Heart left ventricle (tissue), 16 donors: ENCODE results near the gene RTP2. TPM values are rescaled to one million over a fixed set of nuclear protein-coding genes. Genes with fewer than 3 reads are reported as not detected.
A peak's percentile ranks its signal among the peaks of the same experiment; 100 is the strongest.

Experiments
- ATAC-seq, 4 donors: fragments of 200-7000 bp; cut with Tn5 transposase; one replicate each; pipeline ENCODE4 v1.9.1; 2020 to 2022; ENCODE audit warnings: moderate library complexity in 4 of 4, mild to moderate bottlenecking in 3 of 4, moderate number of reproducible peaks in 1 of 4
- DNase-seq, 5 donors: peaks; one replicate each; pipeline ENCODE4 v3.0.0-alpha.2; 2020
- H3K27ac ChIP-seq, 12 donors: fragments of 200-600 bp; sonication (generic) in 4 of 12; one replicate each; pipeline versions ENCODE4 v1.5.0 to v1.8.0; 2016 to 2022; ENCODE audit warnings: mild to moderate bottlenecking in 2 of 12
- H3K27me3 ChIP-seq, 9 donors: fragments of 200-600 bp; sonication (generic) in 2 of 9; one replicate each; pipeline versions ENCODE4 v1.5.1 to v1.8.0; 2016 to 2022; ENCODE audit warnings: mild to moderate bottlenecking in 3 of 9
- H3K36me3 ChIP-seq, 9 donors: fragments of 200-600 bp; sonication (generic) in 2 of 9; one replicate each; pipeline versions ENCODE4 v1.5.0 to v1.8.0; 2018 to 2022; ENCODE audit warnings: mild to moderate bottlenecking in 2 of 9
- H3K4me1 ChIP-seq, 12 donors: fragments of 200-600 bp; sonication (generic) in 4 of 12; one replicate each; pipeline versions ENCODE4 v1.5.0 to v1.8.0; 2016 to 2022; ENCODE audit warnings: mild to moderate bottlenecking in 3 of 12
- H3K4me3 ChIP-seq, 12 donors: fragments of 200-600 bp; sonication (generic) in 4 of 12; one replicate each; pipeline versions ENCODE4 v1.5.0 to v1.8.0; 2017 to 2022; ENCODE audit warnings: mild to moderate bottlenecking in 9 of 12, moderate library complexity in 4 of 12
- H3K9me3 ChIP-seq, 12 donors: fragments of 200-600 bp; sonication (generic) in 4 of 12; one replicate each; pipeline versions ENCODE4 v1.5.0 to v1.8.0; 2016 to 2022; ENCODE audit warnings: mild to moderate bottlenecking in 1 of 12
- CTCF ChIP-seq, 12 donors: fragments of 200-600 bp; sonication (generic) in 4 of 12; IDR thresholded peaks; one replicate each; pipeline versions ENCODE4 v1.5.0 to v1.8.0; 2018 to 2022; ENCODE audit warnings: antibody characterized with exemption in 12 of 12, mild to moderate bottlenecking in 5 of 12
- POLR2A ChIP-seq, 2 donors: fragments of 450-650 bp; IDR thresholded peaks; one replicate each; pipeline ENCODE4 v1.6.1; 2017; ENCODE audit warnings: antibody characterized with exemption in 2 of 2, mild to moderate bottlenecking in 2 of 2, moderate library complexity in 2 of 2
- WGBS, 4 donors: extraction: QIAGEN DNeasy Blood & Tissue Kit in 2 of 4; methylation state at CpG; one replicate each; pipeline versions ENCODE4 v1.1.5 to v1.1.7; 2013 to 2018; 5-methylcytosine and 5-hydroxymethylcytosine counted together
- intact Hi-C, 10 donors: fragments of 100-400 bp; cut with DNase I; formaldehyde crosslinking; loops; one replicate each; pipeline versions ENCODE4 v1.11.1 to v1.14.2; 2022
- polyA plus RNA-seq, 2 donors: library from polyadenylated mRNA; stranded (reverse); fragments of 200-250 nt; gene quantifications; one replicate each; pipeline ENCODE4 v1.2.3, GENCODE V29; 2013
- total RNA-seq, 9 donors: library from RNA; depleted of rRNA in 2 of 9; stranded (reverse); fragments of >200 nt in 2 of 9; fragmentation: NEBNext Ultra II Directional in 3 of 9; extraction: Animal tissue kit (Norgen Biotek cat#: 25700) in 3 of 9; gene quantifications; one replicate each; pipeline versions ENCODE4 v1.1.0 to v1.2.4, GENCODE V29; 2016 to 2023
- donor health status: ischemic (EF 13 %, LVEDD 7.1; RV severe dilation, severe dysfunction).
- donor health status: healthy with polysubstance abuse.
- donor health status: DM: no; HTN: yes; CAD: no.
- donor health status: DM: no; HTN: no; CAD: no.
- donor health status: ischemic (EF 25% LVEDD 6.9; RV normal size, moderate dysfunction).
- donor health status: ischemic (EF 25% LVEDD 5.7; RV mildly dilated, moderate dysfunction).
- donor health status: healthy.
- donor health status: DM: yes; HTN: yes; CAD: no.
- donor health status: ischemic (EF 35%, LVEDD 5.7; RV mildly dilated, moderate dysfunction).
- donor health status: nonischemic (EF 11% LVEDD 7.7; RV severe dilation, severe dysfunction).
- donor health status: DM: yes; HTN: yes; CAD: no.
- donor health status: PGD.
- donor health status: ischemic (EF 29% LVEDD 5.4; RV normal size, mild dysfunction).
- donor health status: nonischemic (EF 23%, LVEDD 6.1; RV moderate dilation, normal function).

Gene RTP2
- total and polyA plus RNA-seq, 11 donors = not detected

GRCh38 chr3:187738071-187738330 is 35.6 kb upstream of the RTP2 start:
- peaks cover 0 to 57% (median 36%) of the 10 kb centered on the region in 12 donors for H3K4me1 ChIP-seq
- no peak for ATAC-seq
- H3K27me3 ChIP-seq = no peaks in the 10 kb centered on the region
- peaks cover 0 to 18% (median 12%) of the 10 kb centered on the region in 9 donors for H3K36me3 ChIP-seq
- DNase-seq = no peak
- no peaks in the 10 kb centered on the region for H3K9me3 ChIP-seq
- TF ChIP-seq POLR2A (IDR thresholded peaks at IDR 0.05) (no peak), CTCF (IDR thresholded peaks at IDR 0.05) (no peak)
- H3K4me3 ChIP-seq = peak overlapping the region; percentile 2 to 89 (median 72)
- 0 to 1% (median 1%) methylated on average over 7 of the region's 7 CpGs for WGBS, 4 donors
- H3K27ac ChIP-seq = peak overlapping the region; percentile 94 to 100 (median 98)
- intact Hi-C loops = loop anchor here in 8 of 10 donors (2.0 to 10.0 kb wide), 7 partner anchors 1211 to 1497 kb away; no protein-coding TSS in a partner anchor

- TF ChIP-seq CTCF (IDR thresholded peaks at IDR 0.05) = peak in 3 of 12 donors; percentile 6 to 21 (median 13)
- peak in 1 of 2 donors; percentile 29 for TF ChIP-seq POLR2A (IDR thresholded peaks at IDR 0.05)
- intact Hi-C loops = loop anchor here in 8 of 10 donors (2.0 to 10.0 kb wide), 8 partner anchors 1211 to 1497 kb away; no protein-coding TSS in a partner anchor
- Histone ChIP-seq H3K4me1 (peaks cover 0 to 61% (median 37%) of the 10 kb centered on the region in 12 donors), H3K9me3 (no peaks in the 10 kb centered on the region), H3K27me3 (no peaks in the 10 kb centered on the region), H3K27ac (peak overlapping the region; percentile 94 to 100 (median 98)), H3K4me3 (peak overlapping the region; percentile 2 to 89 (median 72)), H3K36me3 (peaks cover 0 to 23% (median 17%) of the 10 kb centered on the region in 9 donors)
- DNase-seq = peak; percentile 76 to 88 (median 86)
- WGBS, 4 donors = 1 to 5% (median 4%) methylated on average over 27 to 41 of the region's 41 CpGs
- peak; percentile 1 to 38 (median 27) for ATAC-seq
Observed at GRCh38 chr3:187737368-187738070, 35.2 kb upstream of the RTP2 start.

GRCh38 chr3:187737006-187737367 is 34.6 kb upstream of the RTP2 start:
- no peaks in the 10 kb centered on the region for H3K27me3 ChIP-seq
- peak overlapping the region in 11 of 12 donors; percentile 6 to 89 (median 74) for H3K4me3 ChIP-seq
- H3K36me3 ChIP-seq = peaks cover 0 to 28% (median 23%) of the 10 kb centered on the region in 9 donors
- peak in 1 of 12 donors; percentile 7 for TF ChIP-seq CTCF (IDR thresholded peaks at IDR 0.05)
- TF ChIP-seq POLR2A (IDR thresholded peaks at IDR 0.05) = no peak
- H3K9me3 ChIP-seq = no peaks in the 10 kb centered on the region
- no peak for ATAC-seq
- H3K4me1 ChIP-seq = peaks cover 0 to 63% (median 40%) of the 10 kb centered on the region in 12 donors
- peak in 1 of 5 donors; percentile 28 for DNase-seq
- peak overlapping the region; percentile 94 to 100 (median 98) for H3K27ac ChIP-seq
- intact Hi-C loops = loop anchor here in 6 of 10 donors (2.0 to 10.0 kb wide), 5 partner anchors 1308 to 1498 kb away; no protein-coding TSS in a partner anchor
- 38 to 58% (median 49%) methylated on average over 4 of the region's 4 CpGs for WGBS, 4 donors

- ATAC-seq (no peak), DNase-seq (peak in 4 of 5 donors; percentile 34 to 65 (median 51))
- peak overlapping the region; percentile 94 to 100 (median 98) for H3K27ac ChIP-seq
- WGBS, 4 donors = 55 to 63% (median 56%) methylated on average over 8 of the region's 8 CpGs
- H3K4me1 ChIP-seq = peaks cover 0 to 64% (median 41%) of the 10 kb centered on the region in 12 donors
- H3K36me3 ChIP-seq = peaks cover 0 to 34% (median 28%) of the 10 kb centered on the region in 9 donors
- H3K27me3 ChIP-seq = no peaks in the 10 kb centered on the region
- intact Hi-C loops = loop anchor here in 6 of 10 donors (2.0 to 10.0 kb wide), 5 partner anchors 1308 to 1498 kb away; no protein-coding TSS in a partner anchor
- no peak for TF ChIP-seq CTCF (IDR thresholded peaks at IDR 0.05)
- no peak for TF ChIP-seq POLR2A (IDR thresholded peaks at IDR 0.05)
- peak overlapping the region in 11 of 12 donors; percentile 6 to 89 (median 74) for H3K4me3 ChIP-seq
- H3K9me3 ChIP-seq = no peaks in the 10 kb centered on the region
Observed at GRCh38 chr3:187736418-187736871, 34.1 kb upstream of the RTP2 start.
